ELR (cell line): ENCODE results near the gene ACMSD.
"Not testable (repeated sequence)": the region's sequence is repeated elsewhere in the genome, so short reads cannot be mapped to it uniquely, and the experiment has no call there.

ENCODE experiments used
- DNase-seq: peaks from one replicate; pipeline ENCODE4 v3.0.0-alpha.2; 2015; ENCODE audit warnings: low read depth

Gene ACMSD

GRCh38 chr2:134907441-134908116 is 69.2 kb downstream of the ACMSD start:
- DNase-seq = not testable (repeated sequence)

- DNase-seq = no peak
These were observed 72.5 kb downstream of the ACMSD start for GRCh38 chr2:134910763-134911399.

- DNase-seq = peak; percentile 8
These were observed 73.0 kb downstream of the ACMSD start for GRCh38 chr2:134911400-134911785.

GRCh38 chr2:134912361-134912760 is 73.9 kb downstream of the ACMSD start:
- DNase-seq = peak; percentile 83

- no peak for DNase-seq
These were observed 79.0 kb downstream of the ACMSD start for GRCh38 chr2:134917360-134917865.

- DNase-seq = no peak
These were observed 79.6 kb downstream of the ACMSD start for GRCh38 chr2:134917888-134918525.

- peak; percentile 99 for DNase-seq
These were observed 80.3 kb downstream of the ACMSD start, which contains the start of gene CCNT2 for GRCh38 chr2:134918526-134919340. Gene CCNT2, plus strand, starts transcription at chr2:134918822. Its CDS starts 33 bp downstream, at chr2:134918855.

- peak; percentile 53 for DNase-seq
These were observed 81.2 kb downstream of the ACMSD start for GRCh38 chr2:134919341-134920210.

GRCh38 chr2:134924912-134925311 is 86.5 kb downstream of the ACMSD start:
- DNase-seq = no peak

- DNase-seq = peak; percentile 6
These were observed 88.0 kb downstream of the ACMSD start for GRCh38 chr2:134926231-134926931.

GRCh38 chr2:134927195-134927594 is 88.8 kb downstream of the ACMSD start:
- peak; percentile 53 for DNase-seq

GRCh38 chr2:134932864-134933526 is 94.6 kb downstream of the ACMSD start:
- no peak for DNase-seq

- no peak for DNase-seq
These were observed 95.3 kb downstream of the ACMSD start for GRCh38 chr2:134933732-134934131.

GRCh38 chr2:134934150-134934549 is 95.7 kb downstream of the ACMSD start:
- no peak for DNase-seq

- DNase-seq = peak; percentile 39
These were observed 96.2 kb downstream of the ACMSD start for GRCh38 chr2:134934641-134935040.

- no peak for DNase-seq
These were observed 98.3 kb downstream of the ACMSD start for GRCh38 chr2:134936691-134937090.

GRCh38 chr2:134943540-134943939 is 105.1 kb downstream of the ACMSD start:
- no peak for DNase-seq

- DNase-seq = no peak
These were observed 106.6 kb downstream of the ACMSD start for GRCh38 chr2:134944975-134945374.

GRCh38 chr2:134946073-134946472 is 107.7 kb downstream of the ACMSD start:
- DNase-seq = no peak
